ENCODE results near the gene DERA. TPM values are rescaled to one million over a fixed set of nuclear protein-coding genes. Genes with fewer than 3 reads are reported as not detected.
A peak's percentile ranks its signal among the peaks of the same experiment; 100 is the strongest.
"Not testable (repeated sequence)": the region's sequence is repeated elsewhere in the genome, so short reads cannot be mapped to it uniquely, and the experiment has no call there.

The DERA gene
- total and polyA plus RNA-seq, 2 of the 8 experiments (the other 6 are each of a cell fraction or from before 2014, with no cell fraction given), result 13.1 to 17.1 TPM

- not testable (repeated sequence) for H3K27me3 ChIP-seq (replicated peaks in 1 of 4; ENCODE audit: control insufficient read depth in 3 of 4, extremely low read depth in 1 of 4, insufficient read depth in 3 of 4, low read length in 3 of 4); H4K5ac ChIP-seq (ENCODE audit: insufficient read length, low read depth, low read length); H3K36me3 ChIP-seq (ENCODE audit: control insufficient read depth in 2 of 4, insufficient read depth in 4 of 4, low read length in 3 of 4); H3K79me2 ChIP-seq (ENCODE audit: control insufficient read depth in 1 of 2, insufficient read depth in 2 of 2, low read length in 2 of 2); H2BK5ac ChIP-seq (ENCODE audit: low read depth, low read length); H2BK15ac ChIP-seq (ENCODE audit: low read length); H3K9me3 ChIP-seq (ENCODE audit: insufficient read depth in 2 of 2, low read depth in 1 of 2, low read length in 1 of 2); DNase-seq (ENCODE audit: low read depth in 1 of 2, low spot score in 2 of 2); H3K23me2 ChIP-seq (ENCODE audit: low read depth, low read length); H3K27ac ChIP-seq (ENCODE audit: low read depth, low read length); H2BK20ac ChIP-seq (ENCODE audit: low read length); H4K91ac ChIP-seq (replicated peaks; ENCODE audit: insufficient read length, low read length); H2BK12ac ChIP-seq (ENCODE audit: low read depth, low read length); H2AFZ ChIP-seq (ENCODE audit: low read length); FAIRE-seq; H3K79me1 ChIP-seq (ENCODE audit: low read depth, low read length); H2BK120ac ChIP-seq (replicated peaks; ENCODE audit: low read depth, low read length); H3K56ac ChIP-seq (replicated peaks; ENCODE audit: insufficient read length, low read depth, low read length); H2AK5ac ChIP-seq (ENCODE audit: low read depth, low read length); H3K23ac ChIP-seq (ENCODE audit: insufficient read length); H3K4ac ChIP-seq (replicated peaks; ENCODE audit: insufficient read length, low read depth, low read length); H3K4me1 ChIP-seq (replicated peaks in 1 of 4; ENCODE audit: control insufficient read depth in 3 of 4, insufficient read depth in 4 of 4, low read length in 3 of 4); H3K14ac ChIP-seq (ENCODE audit: insufficient read length); H4K8ac ChIP-seq (ENCODE audit: extremely low read depth, insufficient read depth, low read length); H4K20me1 ChIP-seq (replicated peaks in 1 of 2; ENCODE audit: control insufficient read depth in 1 of 2, insufficient read depth in 2 of 2, low read length in 2 of 2); H3K18ac ChIP-seq (ENCODE audit: extremely low read depth, low read length)
- ChIA-PET CTCF (ENCODE audit: partially characterized antibody) (interaction anchor here (0.9 to 2.9 kb wide), 5 partner anchors 13 to 200 kb away, joined by 3 to 11 read pairs (median 3); partner anchors contain the start of gene EPS8), POLR2A (ENCODE audit: partially characterized antibody) (interaction anchor here (1.2 to 2.6 kb wide), 5 partner anchors 10 to 29 kb away, joined by 4 to 20 read pairs (median 7); partner anchors contain the start of gene STRAP)
- Histone ChIP-seq H3K4me2 (ENCODE audit: insufficient read depth in 1 of 2, low read depth in 2 of 2, low read length in 2 of 2) (peak overlapping the region; percentile 67 to 72), H3K4me3 (ENCODE audit: extremely low read depth in 1 of 4, insufficient read depth in 2 of 4, low read depth in 3 of 4, low read length in 4 of 4) (peak overlapping the region; percentile 67 to 88 (median 81); a peak in 7 of 8 replicates), H3K9ac (replicated peaks in 1 of 4; ENCODE audit: extremely low read depth in 1 of 4, low read depth in 3 of 4, low read length in 3 of 4) (peak overlapping the region in 2 of 4 experiments; percentile 88 to 89; a peak in 3 of 7 replicates)
- WGBS, 2 experiments (ENCODE audit: extremely low coverage in 1 of 2, insufficient coverage in 1 of 2, insufficient read length in 1 of 2, insufficient replicate concordance in 2 of 2, low coverage in 1 of 2, low lambda C conversion rate in 2 of 2, missing lambda C conversion rate in 1 of 2), result 20% methylated on average over 3 of the region's 5 CpGs; no CpG with 5 or more reads in 1 of the 2 experiments
Measured at GRCh38 chr12:15911931-15912330, 799 bp downstream of the DERA start.

- CTCF ChIA-PET (ENCODE audit: partially characterized antibody); H2BK12ac ChIP-seq (ENCODE audit: low read depth, low read length); H3K79me2 ChIP-seq (ENCODE audit: control insufficient read depth in 1 of 2, insufficient read depth in 2 of 2, low read length in 2 of 2); H4K5ac ChIP-seq (ENCODE audit: insufficient read length, low read depth, low read length); FAIRE-seq; H2BK5ac ChIP-seq (ENCODE audit: low read depth, low read length); H3K27ac ChIP-seq (ENCODE audit: low read depth, low read length); H3K27me3 ChIP-seq (replicated peaks in 1 of 4; ENCODE audit: control insufficient read depth in 3 of 4, extremely low read depth in 1 of 4, insufficient read depth in 3 of 4, low read length in 3 of 4); H3K4me1 ChIP-seq (replicated peaks in 1 of 4; ENCODE audit: control insufficient read depth in 3 of 4, insufficient read depth in 4 of 4, low read length in 3 of 4); H3K9me3 ChIP-seq (ENCODE audit: insufficient read depth in 2 of 2, low read depth in 1 of 2, low read length in 1 of 2); H4K8ac ChIP-seq (ENCODE audit: extremely low read depth, insufficient read depth, low read length); H4K91ac ChIP-seq (replicated peaks; ENCODE audit: insufficient read length, low read length); H3K4ac ChIP-seq (replicated peaks; ENCODE audit: insufficient read length, low read depth, low read length); H3K23me2 ChIP-seq (ENCODE audit: low read depth, low read length); H2AK5ac ChIP-seq (ENCODE audit: low read depth, low read length); H3K4me2 ChIP-seq (ENCODE audit: insufficient read depth in 1 of 2, low read depth in 2 of 2, low read length in 2 of 2); H2BK15ac ChIP-seq (ENCODE audit: low read length); H2BK120ac ChIP-seq (replicated peaks; ENCODE audit: low read depth, low read length); H3K79me1 ChIP-seq (ENCODE audit: low read depth, low read length); H3K56ac ChIP-seq (replicated peaks; ENCODE audit: insufficient read length, low read depth, low read length); H3K18ac ChIP-seq (ENCODE audit: extremely low read depth, low read length); H4K20me1 ChIP-seq (replicated peaks in 1 of 2; ENCODE audit: control insufficient read depth in 1 of 2, insufficient read depth in 2 of 2, low read length in 2 of 2); H3K14ac ChIP-seq (ENCODE audit: insufficient read length); DNase-seq (ENCODE audit: low read depth in 1 of 2, low spot score in 2 of 2); H3K9ac ChIP-seq (replicated peaks in 1 of 4; ENCODE audit: extremely low read depth in 1 of 4, low read depth in 3 of 4, low read length in 3 of 4); H2AFZ ChIP-seq (ENCODE audit: low read length); H3K23ac ChIP-seq (ENCODE audit: insufficient read length); H3K4me3 ChIP-seq (ENCODE audit: extremely low read depth in 1 of 4, insufficient read depth in 2 of 4, low read depth in 3 of 4, low read length in 4 of 4); H3K36me3 ChIP-seq (ENCODE audit: control insufficient read depth in 2 of 4, insufficient read depth in 4 of 4, low read length in 3 of 4); H2BK20ac ChIP-seq (ENCODE audit: low read length): not testable (repeated sequence)
- 93% methylated on average over 5 of the region's 5 CpGs; no CpG with 5 or more reads in 1 of the 2 experiments for WGBS, 2 experiments (ENCODE audit: extremely low coverage in 1 of 2, insufficient coverage in 1 of 2, insufficient read length in 1 of 2, insufficient replicate concordance in 2 of 2, low coverage in 1 of 2, low lambda C conversion rate in 2 of 2, missing lambda C conversion rate in 1 of 2)
- POLR2A ChIA-PET (ENCODE audit: partially characterized antibody), result interaction anchor here (2.0 kb wide), 1 partner anchor 9 kb away, joined by 6 read pairs; no protein-coding TSS in a partner anchor
Measured at GRCh38 chr12:15914131-15914530, 3.0 kb downstream of the DERA start.
